ENCODE results near the gene CTNNBIP1.

CTNNBIP1 gene

GRCh38 chr1:9874959-9875635 lies 35.0 kb downstream of the CTNNBIP1 start:
- peak; percentile 77 for DNase-seq

GRCh38 chr1:9874412-9874811 lies 35.7 kb downstream of the CTNNBIP1 start:
- no peak for DNase-seq

- no peak for DNase-seq
Measured at GRCh38 chr1:9873992-9874391, 36.1 kb downstream of the CTNNBIP1 start.

GRCh38 chr1:9873385-9873784 lies 36.7 kb downstream of the CTNNBIP1 start:
- DNase-seq: no peak

- DNase-seq: no peak
Measured at GRCh38 chr1:9872430-9873165, 37.5 kb downstream of the CTNNBIP1 start.

- no peak for DNase-seq
Measured at GRCh38 chr1:9871707-9872425, 38.2 kb downstream of the CTNNBIP1 start.

GRCh38 chr1:9871021-9871420 lies 39.0 kb downstream of the CTNNBIP1 start:
- DNase-seq: no peak

- no peak for DNase-seq
Measured at GRCh38 chr1:9870572-9870971, 39.5 kb downstream of the CTNNBIP1 start.

- no peak for DNase-seq
Measured at GRCh38 chr1:9869831-9870251, 40.2 kb downstream of the CTNNBIP1 start.

GRCh38 chr1:9868244-9868590 lies 41.9 kb downstream of the CTNNBIP1 start:
- no peak for DNase-seq

GRCh38 chr1:9867408-9868243 lies 42.4 kb downstream of the CTNNBIP1 start:
- peak; percentile 86 for DNase-seq

GRCh38 chr1:9866836-9867235 lies 43.2 kb downstream of the CTNNBIP1 start:
- DNase-seq: no peak

- no peak for DNase-seq
Measured at GRCh38 chr1:9865724-9866123, 44.3 kb downstream of the CTNNBIP1 start.

GRCh38 chr1:9863371-9863770 lies 46.7 kb downstream of the CTNNBIP1 start:
- DNase-seq: no peak

GRCh38 chr1:9861360-9861759 lies 48.7 kb downstream of the CTNNBIP1 start:
- DNase-seq: no peak

GRCh38 chr1:9860887-9861286 lies 49.2 kb downstream of the CTNNBIP1 start:
- no peak for DNase-seq

GRCh38 chr1:9859281-9860014 lies 50.6 kb downstream of the CTNNBIP1 start:
- no peak for DNase-seq

GRCh38 chr1:9858293-9859035 lies 51.6 kb downstream of the CTNNBIP1 start:
- DNase-seq: no peak

- DNase-seq: no peak
Measured at GRCh38 chr1:9855186-9855585, 54.9 kb downstream of the CTNNBIP1 start.

- DNase-seq: no peak
Measured at GRCh38 chr1:9853249-9853595, 56.8 kb downstream of the CTNNBIP1 start.

- DNase-seq: no peak
Measured at GRCh38 chr1:9852410-9853248, 57.4 kb downstream of the CTNNBIP1 start.

Measured in CD4-positive, alpha-beta T cell treated with Interleukin-21 for 1 hour (primary cell).